GM12892 (cell line): Measurements from ENCODE around the gene KCNIP3.
"Not testable (repeated sequence)": the region's sequence is repeated elsewhere in the genome, so short reads cannot be mapped to it uniquely, and the experiment has no call there.

Experiments
- DNase-seq: peaks from one replicate; pipeline ENCODE4 v3.0.0; 2011; ENCODE audit not compliant: insufficient read length
- FAIRE-seq: peaks from 2 replicates; lab custom pipeline; 2011; peaks lifted over from hg19 to GRCh38; lab: Jason Lieb, UNC

The KCNIP3 gene

DNA sequence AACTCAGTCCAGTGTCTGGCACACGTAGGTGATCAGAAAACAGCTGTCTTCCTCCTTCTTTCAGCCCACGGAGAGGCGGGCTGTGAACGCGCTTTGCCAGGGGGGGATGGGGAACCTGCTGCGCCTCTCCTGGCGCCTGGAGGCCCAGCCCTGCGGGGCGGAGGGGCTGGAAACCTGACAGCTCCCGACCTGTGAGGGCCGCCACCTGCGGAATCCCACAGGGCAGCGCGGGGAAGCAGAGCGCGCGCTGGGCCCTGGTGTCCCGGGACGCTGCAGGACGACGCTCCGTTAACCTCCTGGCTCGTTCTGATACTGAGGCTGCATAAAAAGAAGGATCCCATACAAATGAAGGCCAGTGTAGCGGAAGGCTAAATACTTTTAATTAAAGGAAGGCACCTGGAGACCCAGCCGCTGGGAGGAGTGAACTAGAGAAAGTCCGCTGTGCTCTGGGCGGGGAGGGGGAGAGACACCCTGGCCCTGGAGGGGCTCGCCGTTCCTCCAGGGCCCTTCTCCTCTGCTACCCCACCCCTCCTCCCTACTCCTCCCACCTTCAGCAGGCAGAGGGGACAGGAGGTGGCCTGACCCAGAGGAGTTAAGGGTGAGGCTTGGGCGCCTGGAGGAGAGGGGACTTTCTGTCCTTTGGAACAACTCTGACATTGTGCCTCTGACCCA is 130.2 kb downstream of the KCNIP3 start:
- not testable (repeated sequence) for FAIRE-seq, DNase-seq

DNA sequence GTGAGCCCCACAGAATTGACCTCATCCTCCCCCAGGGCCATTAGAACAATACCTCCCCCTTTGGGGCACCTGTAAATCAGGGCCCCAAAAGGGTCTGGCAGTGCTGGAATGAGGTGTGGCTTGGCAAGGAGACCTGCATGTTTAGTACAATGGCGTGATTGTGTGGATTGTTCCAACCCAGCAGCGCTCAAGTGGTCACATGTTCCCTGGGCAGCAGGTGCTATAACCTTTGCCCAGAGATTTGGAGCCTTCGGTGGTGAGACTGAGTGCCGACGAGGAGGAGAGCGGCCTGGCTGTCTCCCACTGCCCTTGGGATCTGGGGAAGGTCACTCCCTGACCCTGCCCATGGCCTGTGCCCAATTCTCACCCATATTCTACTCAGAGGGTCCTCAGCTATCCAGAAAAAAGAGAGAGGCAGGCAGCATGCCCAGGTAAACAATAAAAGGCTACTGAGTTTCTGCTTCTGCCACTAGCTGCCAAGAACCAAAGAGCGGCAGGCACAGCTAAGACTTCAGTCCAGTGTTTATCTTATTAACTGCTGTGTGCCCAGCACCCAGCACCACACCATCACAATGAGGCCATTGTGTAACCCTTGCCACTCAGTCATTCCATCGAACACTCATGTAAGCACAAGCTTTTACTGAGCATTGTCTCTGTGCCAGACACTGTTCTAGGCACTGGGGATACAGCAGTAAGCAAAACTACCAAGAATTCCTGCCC is 132.8 kb downstream of the KCNIP3 start:
- DNase-seq, FAIRE-seq: not testable (repeated sequence)

DNA sequence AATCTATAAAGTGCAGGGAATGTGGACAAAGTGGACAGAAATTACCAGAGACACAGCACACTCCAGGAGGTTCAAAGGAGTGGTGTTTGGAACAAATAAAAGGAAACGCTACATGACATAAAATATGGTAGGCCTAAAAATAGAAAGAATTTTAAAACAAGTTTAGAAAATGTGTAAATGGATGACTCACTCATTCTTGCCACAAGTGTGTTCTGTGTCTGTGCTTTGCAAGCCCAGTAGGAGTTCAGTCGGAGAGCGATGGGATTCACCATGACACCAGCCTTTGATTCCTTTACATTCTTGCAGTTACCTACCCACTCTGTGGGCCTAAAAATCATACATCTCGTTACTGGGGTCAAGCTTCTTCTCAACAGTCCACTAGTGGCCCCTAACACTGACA is 136.2 kb downstream of the KCNIP3 start:
- not testable (repeated sequence) for DNase-seq, FAIRE-seq

DNA sequence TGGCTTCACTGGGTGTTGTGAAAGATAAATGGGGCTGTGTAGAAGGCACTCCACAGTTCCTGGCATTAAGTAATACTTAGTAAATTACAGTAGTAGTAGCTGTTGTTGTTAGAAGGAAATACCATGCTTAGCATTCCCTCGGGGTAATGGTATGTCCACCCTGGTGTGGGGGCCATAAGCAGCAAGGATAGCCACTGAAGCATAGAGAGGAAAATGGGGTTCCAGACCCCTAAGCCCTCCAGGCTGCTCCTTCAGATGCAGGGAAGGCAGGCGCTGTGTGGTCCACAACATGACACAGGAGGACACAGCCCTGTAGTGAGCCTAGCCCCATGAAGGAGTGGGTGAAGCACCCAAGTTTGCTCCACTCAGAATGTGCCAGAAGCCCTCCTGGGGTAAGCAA is 136.8 kb downstream of the KCNIP3 start:
- FAIRE-seq, DNase-seq: not testable (repeated sequence)

DNA sequence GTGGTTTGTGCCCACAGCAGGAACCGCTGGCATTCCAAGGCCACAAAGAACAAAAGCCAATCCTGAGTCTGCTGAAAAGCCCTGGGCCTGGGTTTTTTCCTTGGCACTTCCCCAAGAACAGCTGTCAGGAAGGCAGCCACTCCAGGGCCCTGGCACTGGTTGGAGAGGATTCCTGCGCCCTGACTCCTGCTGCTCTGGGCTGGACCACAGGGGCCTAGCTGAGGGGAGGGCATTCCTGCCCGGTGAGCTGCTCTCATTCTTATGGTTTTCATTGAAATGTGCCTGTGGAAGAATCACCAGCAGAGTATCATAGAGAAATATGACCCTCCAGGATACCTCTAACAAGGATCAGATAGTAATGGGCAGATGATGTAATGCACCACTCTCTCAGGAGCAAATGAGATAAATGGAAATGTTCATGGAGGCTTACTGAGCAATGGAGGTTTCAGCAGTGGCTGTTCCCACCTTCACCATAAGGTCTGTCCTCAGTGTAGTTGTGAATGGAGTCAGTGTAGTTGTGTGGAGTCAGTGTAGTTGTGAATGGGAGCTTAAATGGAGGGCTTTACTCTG is 137.4 kb downstream of the KCNIP3 start:
- not testable (repeated sequence) for FAIRE-seq, DNase-seq

DNA sequence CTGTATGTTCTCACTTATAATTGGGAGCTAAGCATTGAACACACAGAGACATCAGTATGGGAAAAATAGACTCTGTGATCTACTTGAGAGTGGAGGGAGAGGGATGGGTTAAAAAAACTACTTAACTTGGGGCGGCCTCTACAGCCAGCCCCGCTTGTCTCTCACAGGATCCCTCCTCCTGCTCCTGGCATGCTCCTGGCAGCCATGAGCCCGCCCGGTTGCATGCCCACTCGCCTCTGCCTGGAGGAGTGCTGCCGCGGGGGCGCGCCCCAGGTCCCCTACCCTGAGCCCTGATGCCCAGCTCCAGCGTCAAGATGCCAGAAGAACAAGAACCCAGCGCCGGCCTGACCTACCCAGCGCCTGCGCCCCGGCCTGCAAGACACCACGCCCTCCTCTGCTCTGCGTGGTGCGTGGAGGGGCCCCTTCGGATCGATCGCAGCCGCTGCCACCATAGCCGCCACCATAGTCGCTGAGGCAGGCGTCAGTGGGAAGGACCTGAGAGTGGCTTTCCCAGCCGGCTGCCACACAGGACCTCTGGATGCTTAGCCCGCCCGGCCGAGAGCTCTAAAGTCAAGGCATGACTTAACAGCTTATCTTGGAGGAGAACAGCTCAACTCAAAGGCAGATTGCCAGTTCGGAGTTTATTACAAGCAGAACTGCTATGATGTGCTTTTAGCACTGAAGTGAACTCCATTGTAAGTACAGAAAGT is 138.2 kb downstream of the KCNIP3 start:
- not testable (repeated sequence) for DNase-seq, FAIRE-seq
